IPS DF 4.7 (cell line): ENCODE measurements around the gene CHRNB4.

Experiments
- DNase-seq: peaks from one replicate; pipeline ENCODE4 v3.0.0-alpha.2; 2013; ENCODE audit warnings: low spot score; ENCODE audit errors: extremely low read depth

The CHRNB4 gene

DNA sequence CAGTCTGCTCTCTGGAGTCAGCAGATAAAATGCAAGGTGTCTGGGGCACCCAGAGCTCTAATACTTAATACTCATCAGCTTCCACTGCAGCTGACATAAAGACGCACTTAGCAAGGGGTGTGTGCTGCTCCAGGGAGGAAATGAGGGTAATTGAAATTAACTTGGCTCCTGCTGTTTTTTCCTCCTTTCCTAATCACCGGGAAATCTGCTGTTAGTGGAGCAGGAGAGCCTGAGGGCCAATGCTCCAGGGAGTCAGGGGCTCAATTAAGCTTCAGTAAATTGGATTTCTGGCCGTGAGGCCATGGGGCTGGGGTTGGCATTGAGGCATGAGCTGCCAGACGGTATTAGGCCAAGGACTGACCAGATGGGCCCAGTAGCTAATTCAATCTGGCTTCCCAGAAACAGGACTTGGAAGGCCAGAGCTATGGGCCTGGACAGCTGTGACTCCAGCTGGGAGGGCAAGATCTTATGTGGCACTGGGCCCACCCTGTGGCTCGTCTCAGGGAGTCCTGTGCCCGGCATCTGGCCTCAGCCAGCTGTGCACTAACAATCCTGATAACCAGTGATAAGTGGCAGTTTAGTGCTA is 30.7 kb upstream of the CHRNB4 start:
- peak; percentile 75 for DNase-seq

DNA sequence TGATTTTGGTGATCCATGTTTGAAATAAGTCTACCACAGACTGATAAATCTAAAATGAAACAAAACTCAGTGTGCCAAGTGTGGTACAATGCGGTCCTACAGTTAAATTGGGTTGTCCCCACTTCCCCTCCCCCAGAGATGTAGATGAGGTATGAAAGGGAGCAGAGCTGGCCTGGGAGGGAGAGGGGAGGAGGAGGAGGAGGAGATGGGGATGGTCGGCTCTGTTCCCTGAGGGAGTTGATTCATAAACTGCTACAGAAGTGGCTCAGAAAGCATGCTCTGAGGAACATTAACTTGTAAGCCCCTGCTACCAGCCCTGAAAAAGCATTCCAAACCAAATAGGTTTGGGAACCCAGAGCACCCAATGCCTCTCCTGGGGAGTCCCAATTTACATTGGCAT is 28.0 kb upstream of the CHRNB4 start:
- DNase-seq, result no peak

DNA sequence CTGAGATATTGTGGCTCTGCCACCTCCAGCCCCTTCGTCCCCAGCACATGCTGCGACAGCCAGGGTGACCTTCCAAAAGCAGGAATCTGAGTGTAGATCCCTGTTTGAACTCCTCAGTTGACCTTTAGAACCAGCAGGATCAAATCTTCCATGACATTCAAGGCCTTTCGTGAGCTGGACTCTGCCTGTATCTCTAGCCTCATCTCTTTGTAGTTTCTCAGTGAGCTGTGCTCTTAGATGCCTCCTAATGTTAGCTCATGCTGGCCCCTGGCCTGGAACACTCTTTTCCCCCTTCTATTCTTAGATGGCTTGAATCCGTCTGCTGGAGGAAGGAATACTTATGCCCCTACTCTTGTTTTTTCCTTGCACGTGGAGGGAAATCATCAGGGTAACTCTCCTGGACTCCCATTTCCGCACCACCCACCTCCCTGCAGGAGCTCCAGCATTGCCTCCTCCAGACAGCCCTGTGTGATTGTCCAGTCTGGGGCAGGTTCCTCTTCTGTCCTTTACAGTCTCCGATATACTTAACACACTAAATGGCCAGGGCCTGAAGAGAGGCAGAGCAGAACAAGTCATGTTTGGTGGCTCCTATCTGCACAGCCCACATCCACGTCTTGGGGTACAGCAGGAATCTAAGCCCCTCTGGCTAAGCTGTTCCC is 26.7 kb upstream of the CHRNB4 start:
- no peak for DNase-seq

DNA sequence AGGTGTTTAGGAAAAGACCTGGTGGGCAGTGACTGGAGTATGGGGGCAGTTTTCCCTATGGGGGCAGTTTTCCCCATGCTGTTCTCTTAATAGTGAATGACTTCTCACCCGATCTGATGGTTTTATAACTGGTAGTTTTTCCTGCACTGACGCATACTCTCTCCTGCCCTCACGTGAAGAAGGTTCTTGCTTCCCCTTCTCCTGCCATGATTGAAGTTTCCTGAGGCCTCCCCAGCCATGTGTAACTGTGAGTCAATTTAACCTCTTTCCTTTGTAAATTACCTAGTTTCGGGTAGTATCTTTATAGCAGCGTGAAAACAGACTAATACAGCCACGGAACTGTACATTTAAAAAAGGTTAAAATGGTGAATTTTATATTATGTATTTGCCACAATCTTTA is 25.0 kb upstream of the CHRNB4 start:
- DNase-seq, result no peak

DNA sequence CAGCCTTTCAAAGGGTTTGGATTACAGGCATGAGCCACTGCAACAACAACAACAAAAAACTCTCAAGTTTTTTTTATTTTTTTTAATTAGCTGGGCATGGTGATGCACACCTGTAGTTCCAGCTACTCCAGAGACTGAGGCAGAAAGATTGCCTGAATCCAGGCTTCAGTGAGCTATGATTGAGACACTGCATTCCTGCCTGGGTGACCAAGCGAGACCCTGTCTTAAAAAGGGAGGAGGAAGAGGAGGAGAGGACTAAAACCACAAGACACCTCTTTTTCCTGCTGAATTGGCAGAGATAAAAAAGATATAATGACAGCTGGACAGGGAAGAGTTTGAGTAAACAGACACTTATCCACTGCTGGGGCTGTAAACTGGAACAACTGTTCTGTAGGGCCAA is 22.7 kb upstream of the CHRNB4 start:
- no peak for DNase-seq

DNA sequence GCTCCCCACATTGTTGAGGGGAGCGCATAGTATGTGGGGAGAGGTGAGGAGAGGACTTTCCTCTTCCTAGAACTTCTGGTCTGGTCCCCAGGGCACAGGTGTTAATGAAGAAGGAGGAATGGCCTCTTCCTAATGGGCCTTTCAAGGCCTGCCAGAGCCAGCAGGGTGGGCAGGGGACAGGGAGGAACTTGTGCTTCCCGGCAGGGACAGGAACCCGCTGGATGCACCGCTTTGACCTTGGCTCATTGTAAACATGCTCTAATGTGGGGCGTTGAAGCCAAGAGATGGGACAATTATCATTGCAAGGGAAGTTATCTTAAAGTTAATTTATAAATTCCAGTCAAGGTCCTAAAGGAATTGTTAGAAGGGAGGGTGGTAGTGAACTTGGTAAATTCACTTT is 21.0 kb upstream of the CHRNB4 start:
- no peak for DNase-seq

DNA sequence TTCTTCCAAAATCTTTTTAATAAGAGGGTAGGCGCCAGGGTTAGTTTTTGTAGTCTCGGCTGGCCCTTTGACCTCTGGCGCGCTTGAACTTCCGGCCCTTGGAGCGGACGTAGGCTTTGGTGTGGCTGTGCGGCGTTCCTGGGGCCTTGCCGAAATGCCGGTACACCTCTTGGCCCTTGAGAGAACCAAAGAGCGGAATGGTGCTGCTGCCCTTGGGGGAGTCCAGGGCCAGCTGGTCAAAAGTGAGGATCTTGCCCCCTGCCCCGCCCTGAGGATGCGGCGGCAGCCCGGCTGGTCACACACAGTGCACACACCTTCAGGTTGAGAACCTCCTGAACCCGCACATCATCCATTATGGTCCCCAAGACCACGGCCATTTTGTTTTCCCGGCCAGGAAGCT is 20.0 kb upstream of the CHRNB4 start:
- DNase-seq, result no peak

DNA sequence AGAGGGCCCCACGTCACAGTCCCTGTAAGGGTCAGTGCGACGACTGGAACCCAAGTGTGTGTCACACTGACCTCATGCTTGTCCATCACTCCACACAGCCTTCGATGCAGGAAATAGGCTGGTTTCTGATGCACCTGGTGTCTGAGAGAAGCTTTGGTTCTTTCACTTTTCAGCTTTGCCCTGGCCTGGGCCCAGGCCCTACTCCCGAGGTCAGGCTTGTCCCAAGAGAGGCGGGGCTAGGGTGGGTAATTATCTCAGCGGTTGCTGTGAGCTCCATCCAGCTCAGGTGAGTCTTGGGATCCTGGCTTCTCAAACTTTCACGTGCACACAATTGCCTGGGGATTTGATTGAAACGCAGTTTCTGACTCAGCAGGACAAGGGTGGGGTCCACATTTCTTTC is 19.6 kb upstream of the CHRNB4 start:
- DNase-seq, result no peak

DNA sequence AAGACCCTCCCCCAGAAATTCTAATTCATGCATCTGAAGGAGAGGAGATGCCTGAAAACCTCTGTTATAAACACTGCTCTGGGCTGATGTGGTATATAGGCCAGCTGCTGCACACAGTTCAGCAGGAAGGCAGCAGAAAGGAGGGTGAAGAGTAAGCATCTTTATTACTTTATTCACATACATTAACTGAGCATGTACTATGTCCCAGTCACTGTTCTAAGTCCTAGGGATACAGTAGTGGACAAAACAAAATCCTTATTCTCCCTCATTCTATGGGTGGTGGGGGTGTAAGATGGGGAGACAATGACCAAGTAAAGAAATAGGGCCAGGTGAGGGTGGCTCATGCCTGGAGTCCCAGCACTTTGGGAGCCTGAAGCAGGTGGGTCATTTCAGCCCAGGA is 17.8 kb upstream of the CHRNB4 start:
- no peak for DNase-seq

DNA sequence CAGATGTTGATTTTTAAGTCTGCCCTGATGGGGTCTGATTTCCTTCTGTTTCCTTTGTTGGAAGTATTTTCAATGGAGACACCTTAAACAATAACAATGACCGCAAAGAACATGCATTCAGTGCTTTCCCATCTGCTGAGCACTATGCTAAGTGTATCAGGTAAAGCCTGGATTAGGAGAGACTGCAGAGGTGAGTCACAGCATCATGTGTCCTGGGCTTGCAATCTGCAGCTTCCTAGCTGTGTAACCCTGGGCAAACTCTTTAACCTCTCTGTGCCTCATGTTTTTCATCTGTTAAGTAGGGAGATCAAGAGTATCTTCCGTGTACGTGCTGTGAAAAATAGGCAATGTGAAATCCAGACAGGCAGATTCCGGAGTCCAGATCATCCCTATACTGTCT is 13.3 kb upstream of the CHRNB4 start:
- DNase-seq, result no peak

DNA sequence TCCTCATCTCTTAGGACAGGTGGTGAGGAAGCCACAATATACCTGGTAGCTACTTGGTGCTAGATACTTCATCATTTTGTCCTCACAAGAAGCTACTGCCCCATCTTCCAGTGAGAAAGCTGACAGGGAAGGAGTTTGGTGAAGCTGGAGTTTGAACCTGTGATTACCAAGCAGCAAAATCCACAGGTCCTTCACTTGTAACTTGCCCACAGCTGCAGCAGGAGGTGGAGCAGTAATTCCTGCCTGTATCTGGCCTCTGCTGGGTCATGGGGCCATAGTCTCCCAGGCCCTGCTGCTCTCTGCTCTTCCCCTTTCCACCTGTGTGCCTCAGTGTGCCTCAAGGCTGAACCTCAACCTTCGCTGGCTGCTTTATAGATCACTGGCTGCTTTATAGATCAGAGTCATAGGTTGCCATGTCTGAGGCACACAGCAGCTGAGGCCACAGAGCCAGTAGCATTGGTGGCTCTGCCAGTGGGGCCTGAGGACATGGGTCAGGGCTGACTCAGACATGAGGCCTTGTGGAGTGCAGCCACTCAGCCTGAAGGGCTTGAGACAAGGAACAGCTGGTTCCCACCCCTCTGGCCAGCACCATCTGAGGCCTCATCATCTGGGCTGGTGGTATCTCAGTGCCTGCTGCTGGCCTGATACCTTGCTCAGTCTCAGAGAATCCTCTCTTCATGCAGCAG is 11.1 kb upstream of the CHRNB4 start:
- DNase-seq, result no peak

DNA sequence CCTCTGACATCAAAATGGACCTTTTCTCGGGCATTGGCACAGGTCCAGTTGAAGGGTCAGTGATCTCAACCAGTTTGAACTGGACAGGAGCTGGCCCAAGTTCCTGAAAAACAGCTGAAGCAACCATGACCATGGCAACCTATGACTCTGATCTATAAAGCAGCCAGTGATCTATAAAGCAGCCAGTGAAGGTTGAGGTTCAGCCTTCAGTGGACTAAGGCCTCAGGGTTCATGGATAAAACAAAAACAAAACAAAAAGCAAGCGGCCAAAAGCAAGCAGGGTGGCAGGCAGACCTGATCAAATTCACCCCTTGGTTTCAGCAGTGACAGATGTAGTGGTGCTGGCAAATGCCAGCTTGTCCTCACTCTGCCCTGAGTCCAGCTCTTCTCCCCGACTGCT is 10.0 kb upstream of the CHRNB4 start:
- DNase-seq, result no peak

DNA sequence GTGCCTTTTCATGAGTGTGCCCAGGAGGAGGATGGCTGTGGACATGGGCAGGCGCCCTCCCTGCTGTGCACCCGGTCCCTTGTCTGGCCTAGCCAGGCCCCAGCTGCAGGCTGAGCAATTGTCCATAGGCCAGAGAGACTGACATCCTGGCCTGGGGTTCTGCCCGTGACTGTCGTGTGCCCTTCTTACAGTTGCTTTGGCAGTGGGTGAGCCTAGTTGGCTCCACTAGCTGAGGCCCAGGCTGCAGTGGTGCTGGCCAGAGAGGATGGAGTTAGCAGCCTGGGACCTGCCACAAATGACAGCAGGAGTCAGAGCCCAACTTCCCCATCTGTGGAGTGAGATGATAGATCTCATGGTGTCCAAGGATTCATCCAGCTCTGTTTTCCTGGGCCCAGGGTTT is 9.0 kb upstream of the CHRNB4 start:
- no peak for DNase-seq

DNA sequence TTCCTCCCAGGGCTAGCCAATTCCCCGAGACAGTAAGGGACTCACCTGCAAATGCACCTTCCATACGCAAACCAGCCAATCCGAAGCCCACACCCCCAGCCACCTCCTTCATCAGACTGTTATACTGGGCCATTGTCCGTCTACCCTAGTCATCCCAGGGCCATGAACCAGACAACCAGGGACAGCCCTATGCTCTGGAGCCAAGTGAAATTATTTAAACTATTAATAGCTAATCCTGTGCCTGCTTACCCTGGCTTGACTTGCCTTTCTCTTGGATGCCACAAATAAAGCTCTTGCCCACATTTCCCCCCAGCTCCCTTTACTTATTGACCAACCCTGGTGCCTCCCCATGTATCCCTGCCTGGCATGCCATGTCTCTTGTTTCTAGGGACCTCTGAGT is 4.0 kb upstream of the CHRNB4 start:
- DNase-seq, result no peak

DNA sequence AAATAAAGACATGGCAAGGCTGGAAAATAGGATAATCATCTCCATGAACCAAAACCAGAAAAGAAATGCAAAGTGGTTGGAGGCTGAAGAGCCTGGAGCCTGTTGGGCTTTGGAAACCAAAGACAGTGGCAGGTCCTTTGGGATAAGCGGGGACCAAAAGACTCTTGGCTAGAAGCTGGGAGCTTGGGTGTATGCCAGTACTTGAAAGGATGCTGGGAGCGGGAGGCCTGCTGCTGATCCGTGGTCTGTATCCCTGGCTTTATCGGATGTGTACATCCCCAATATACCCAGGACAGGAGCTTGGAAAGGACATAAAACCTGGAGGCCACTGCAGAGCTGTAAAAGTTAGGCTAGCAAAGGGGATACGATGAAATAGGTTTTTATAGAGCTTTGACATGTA is 1.3 kb upstream of the CHRNB4 start:
- DNase-seq, result no peak

DNA sequence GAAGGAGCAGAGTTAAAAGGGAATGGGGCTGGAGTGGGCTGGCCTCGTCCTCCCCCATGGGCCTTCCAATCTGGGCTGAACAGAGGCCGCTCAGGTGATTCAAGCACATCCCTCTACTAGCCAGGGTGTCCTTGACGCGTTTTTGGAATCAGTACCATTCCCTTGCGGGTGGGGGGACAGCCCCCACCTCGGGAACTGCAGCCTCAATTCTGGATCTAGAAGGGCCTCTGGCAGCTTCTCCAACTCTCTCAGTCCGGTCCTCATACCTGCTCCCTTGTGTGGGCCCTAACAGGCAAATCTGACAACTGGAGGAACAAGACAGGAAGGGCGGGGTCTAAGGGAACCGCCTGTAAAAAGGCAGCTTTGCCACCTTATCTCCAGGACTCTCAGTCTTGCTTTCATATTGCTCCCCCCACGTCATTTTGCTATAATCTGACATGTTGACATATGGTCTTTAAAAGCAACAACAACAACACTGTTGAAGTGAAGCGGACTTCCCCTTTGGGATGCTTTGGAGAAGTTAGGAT is 802 bp upstream of the CHRNB4 start:
- no peak for DNase-seq

DNA sequence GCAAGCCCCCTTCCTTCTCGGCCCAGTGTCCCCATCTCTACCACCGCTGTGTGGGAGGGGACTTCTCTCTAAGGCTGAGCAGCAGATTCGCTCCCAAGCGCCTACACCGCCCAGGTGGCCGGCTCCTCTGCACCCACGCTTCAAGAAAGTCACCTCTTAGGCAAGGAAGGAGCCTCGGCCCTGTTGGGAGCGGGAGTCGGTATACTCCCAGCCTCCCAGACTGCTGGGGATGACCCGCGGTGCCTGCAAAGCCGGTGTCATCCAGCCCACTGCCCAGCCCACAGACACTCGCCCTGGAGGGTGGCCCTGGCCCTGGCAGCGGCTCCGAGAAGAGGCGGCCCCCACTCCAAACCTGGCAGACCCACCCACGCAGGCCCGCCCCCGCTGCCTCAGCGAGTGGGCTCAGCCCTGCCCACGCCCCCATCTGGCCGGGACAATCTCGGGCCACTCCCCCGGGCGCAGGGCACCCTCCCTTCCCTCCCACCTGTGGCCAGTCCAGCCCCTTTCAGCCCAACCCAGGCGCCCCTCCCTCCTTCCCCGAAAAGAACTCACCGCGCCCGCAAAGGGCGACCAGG is 396 bp downstream of the CHRNB4 start:
- no peak for DNase-seq

DNA sequence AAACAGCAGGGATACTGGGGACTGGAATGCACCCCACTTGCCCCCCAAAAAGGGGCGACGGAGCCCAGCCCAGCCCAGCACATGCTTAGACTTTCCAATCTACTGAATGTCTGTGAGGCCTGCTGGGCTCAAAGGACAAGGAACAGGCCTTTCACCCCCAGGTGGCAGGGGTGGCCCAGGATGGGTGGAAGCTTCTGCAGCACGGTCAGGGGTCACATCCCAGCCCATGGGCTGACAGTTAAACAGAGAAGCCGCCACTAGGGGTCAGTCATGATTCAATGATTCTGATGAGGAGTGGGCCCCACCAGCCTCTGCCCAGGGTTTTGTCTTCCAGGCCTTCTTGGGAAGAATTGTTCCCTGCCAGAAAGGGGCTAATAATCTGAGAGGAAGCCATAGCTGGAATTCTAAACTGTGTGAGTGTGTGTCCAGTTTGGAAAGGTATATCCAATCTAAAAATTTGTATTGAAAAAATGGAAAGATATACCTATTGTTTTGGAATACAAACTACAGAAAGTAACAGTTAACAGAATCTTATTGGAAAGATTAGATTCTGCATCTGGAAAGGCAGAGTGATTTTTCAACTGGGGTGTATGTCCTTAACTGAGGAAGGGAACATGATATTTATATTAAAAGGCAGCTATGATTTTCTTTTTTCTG is 2.2 kb downstream of the CHRNB4 start:
- peak; percentile 56 for DNase-seq

DNA sequence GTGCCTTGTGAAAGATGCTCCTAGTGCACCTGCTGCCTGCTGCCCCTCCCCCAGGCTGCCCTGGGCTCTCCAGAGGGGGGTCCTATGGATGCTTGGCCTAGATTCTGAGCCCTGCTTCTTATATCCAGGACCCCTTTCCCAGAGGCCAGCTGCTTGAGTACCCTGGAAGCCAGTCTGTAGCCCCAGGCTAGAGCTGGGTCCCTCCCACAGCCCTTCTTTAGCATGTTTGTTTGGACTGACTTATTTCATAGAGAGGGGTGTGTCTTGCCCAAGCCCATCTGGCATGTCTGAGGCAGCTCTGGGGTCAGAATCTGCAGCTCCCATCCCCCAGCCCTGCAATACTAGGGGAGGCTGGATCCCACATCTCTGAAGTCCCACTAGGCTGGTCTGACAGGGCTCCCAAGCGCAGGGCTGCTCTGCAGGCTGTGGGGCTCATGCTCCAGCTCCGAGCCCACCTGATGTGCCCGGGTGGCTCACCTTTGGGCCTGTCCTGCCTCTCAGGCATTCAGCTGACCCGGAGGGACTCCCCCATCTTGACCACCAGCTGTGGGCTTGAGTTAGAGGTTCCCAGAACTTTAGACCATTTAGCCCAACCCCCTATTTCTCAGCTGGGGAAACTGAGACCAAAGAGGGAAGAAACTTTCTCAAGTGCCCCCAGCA is 3.1 kb downstream of the CHRNB4 start:
- DNase-seq, result no peak

DNA sequence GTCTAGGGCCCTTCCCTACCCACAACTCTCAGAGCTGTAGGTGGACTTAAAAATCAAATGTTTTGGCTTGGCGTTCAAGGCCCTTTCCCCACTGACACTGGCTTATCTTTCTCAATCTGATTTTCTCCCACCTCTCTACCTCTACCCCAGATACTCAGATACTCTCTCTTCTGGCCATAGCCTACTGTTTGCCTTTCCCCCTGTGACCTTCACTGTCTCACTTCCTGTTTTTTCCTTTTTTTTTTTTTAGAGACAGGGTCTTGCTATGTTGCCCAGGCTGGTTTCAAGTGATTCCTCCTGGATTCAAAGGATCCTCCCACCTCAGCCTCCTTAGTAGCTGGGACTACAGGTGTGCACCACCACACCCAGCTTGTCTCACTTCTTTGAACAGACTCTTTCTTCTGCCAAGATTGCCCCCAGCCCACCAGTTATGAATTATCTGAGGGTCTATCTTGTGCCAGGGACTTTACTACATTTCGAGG is 4.6 kb downstream of the CHRNB4 start:
- DNase-seq, result no peak

DNA sequence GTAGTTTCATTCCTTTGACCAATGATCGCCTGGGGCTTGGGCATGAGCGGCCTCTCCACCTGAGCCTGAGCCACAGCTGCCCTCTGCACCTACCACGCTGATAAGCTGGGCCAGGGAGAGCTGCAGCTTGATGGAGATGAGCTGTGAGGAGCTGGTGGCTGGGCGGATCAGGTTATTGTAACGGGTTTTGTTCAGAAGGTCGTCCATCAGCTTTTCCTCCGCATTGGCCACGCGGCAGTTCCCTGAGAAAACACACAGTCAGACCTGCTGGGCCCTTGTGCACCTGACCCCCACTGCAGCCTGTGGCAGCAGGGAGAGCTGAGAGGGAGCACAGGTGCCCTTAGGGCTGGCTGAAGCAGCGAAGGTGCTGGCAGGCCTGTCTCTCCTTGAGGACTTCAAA is 5.7 kb downstream of the CHRNB4 start:
- no peak for DNase-seq
